CD4-positive, alpha-beta T cell treated with Interferon alpha-2 for 1 hour (primary cell): ENCODE results near the gene ZNF605.
A peak's percentile ranks its signal among the peaks of the same experiment; 100 is the strongest.
"Not testable (repeated sequence)": the region's sequence is repeated elsewhere in the genome, so short reads cannot be mapped to it uniquely, and the experiment has no call there.

Experiments
- DNase-seq, 2 donors: peaks; one replicate each; pipeline ENCODE4 v3.0.0-alpha.2; 2020 to 2022

Gene ZNF605

DNA sequence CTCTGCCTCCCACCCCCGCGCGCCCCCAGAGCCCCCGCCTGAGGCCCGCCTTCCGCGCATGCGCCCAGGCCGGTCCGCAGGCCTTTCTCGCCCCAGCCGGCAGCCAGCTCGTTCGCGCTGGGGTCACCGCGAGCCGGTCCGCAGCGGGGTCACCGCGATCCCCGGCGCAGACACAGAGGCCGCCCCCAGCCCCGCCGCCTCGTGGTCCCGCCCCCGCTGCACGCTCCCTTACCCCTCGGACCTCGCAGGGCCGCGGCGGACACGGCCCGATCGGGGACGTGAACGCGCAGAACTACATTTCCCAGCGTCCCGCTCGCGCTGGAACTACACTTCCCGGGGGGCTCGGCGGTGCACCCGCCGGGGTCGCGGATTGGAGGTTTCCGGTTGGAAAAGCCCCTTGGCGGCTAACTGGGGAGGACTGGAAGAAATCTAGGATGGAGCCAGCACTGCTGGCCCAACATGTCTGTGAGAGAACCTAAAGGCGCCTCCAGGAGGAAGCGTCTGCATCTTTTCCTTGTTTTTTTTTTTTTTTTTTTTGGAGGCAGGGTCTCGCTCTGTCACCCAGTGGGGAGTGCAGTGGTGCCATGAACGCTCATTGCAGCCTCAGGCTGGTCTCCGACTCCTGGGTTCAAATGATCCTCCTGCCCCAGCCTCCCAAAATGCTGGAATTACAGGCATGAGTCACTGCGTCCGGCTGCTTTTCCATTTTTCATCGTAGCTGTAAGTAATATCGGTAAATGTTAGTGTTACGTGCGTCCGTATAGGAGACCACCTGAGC is at the start of gene ZNF605:
Gene ZNF605 (minus strand): TSS at position 296 of the 778 bp plus-strand sequence. CDS start 10,671 bp downstream, outside the sequence.
- peak; percentile 86 to 90 for DNase-seq

DNA sequence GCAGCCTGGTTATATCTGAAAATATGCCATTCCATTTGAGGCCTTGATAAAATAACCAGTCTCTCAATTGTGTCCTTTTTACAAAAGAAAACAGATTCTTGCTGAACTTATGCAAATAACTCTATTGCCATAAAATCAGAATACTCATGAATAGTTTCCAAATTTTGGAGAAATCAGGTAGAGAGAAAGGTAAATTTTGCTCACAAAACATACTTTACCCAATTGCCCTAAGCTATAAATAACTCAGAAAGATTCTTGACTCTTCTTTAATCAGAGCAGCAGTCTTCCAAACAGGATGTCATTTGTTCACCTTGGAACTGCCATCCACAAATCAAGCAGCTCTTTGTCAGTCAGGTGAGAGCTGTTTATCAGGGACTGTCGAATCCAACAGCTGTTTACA is 42.6 kb upstream of the ZNF605 start:
- DNase-seq, result no peak

DNA sequence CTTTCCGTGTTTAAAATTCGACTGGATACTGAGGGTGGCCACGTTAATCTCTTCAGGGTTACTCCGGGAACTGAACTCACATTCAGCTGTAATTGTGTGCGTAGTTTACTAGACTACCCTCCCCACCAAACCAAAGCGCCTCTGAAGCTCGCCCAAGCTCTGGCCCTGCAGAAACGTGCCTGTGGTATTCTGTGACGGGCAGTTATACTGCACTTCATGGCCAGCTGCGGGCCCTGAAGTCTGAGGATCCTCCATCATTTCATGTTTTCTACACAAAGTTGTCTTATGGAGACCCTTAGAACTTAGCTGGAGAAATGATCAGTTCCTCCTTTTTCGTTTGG is 30.7 kb upstream of the ZNF605 start:
- DNase-seq, result no peak

DNA sequence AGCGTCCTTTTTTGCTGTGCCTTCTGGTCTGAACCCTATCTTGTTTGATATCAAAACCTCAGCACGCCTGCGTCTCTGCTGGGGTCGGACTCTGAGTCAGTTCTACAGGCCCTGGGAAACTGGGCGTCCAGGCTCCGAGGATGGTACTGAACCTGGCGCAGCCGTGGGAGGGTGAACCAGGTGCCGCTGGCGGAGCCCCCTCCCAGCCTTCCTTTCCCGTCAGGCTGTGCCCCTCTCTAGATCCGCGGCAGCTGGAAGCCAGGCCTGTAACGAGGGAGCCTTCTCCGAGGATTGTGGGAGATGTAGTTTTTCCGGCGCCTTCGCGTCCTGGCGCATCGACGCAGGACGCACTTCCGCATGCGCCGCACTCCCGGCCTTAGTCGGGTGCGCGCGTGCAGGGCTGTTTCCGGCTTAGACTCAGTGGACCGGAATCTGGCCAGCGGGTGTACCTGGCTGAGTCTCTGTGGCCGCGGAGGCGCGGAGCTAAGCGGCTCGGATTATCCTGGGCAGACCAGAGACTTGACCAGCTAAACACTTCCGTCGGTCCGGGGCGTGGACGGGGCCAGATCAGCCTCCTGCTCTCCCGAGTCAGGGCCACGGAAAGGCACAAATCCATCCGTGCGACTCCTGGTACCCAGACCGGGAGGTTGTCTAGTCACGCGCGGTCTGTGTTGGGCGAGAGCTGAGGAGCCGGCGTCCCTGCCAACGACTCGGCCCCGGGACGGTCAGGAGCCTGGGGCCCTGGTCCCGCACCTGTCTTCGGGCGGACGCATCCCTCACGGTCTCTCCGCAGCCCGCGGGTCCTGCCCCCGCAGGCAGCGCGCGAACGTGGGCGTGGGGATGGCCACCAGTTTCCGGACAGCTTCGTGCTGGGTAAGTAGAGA is 30.1 kb upstream of the ZNF605 start, which contains the start of gene ZNF26:
Gene ZNF26 (plus strand): TSS at position 367 of the 884 bp plus-strand sequence. CDS start 474 bp downstream, at position 841.
- DNase-seq, result peak; percentile 89 to 92

DNA sequence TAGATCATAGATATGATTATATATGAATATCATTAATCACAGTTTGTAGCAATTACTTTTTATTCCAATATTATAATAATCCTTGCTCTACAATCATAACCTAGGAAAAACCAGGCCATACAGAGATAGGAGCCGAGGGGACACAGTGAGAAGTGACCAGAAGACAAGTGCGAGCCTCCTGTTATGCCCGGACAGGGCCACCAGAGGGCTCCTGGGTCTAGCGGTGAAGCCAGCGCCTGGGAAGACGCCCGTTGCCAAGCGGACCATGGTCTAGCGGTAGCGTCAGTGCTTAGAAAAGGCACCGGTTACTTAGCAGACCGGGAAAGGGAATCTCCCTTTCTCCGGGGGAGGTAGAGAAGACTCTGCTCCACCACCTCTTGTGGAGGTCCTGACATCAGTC is 20.8 kb upstream of the ZNF605 start:
- peak in 1 of 2 donors; percentile 21 for DNase-seq

DNA sequence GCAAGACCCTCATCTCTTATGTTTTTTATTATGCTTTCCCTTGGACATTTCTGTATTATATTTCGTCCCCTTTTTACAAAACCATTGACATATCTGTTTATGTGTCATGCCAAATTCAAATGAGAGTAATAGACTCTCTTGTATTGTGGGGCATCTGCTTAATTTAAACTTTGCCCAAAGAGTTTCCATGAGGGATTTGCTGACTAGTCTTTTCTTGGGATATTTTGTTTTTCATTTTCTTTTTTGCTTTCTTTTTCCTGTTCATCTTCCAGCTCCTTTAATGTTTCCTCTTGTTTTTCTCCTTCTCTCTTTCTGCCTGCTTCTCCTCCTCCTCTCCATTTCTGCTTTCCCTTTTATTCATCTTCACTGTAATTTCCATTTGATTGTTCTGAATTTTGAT is 16.3 kb upstream of the ZNF605 start:
- no peak for DNase-seq

DNA sequence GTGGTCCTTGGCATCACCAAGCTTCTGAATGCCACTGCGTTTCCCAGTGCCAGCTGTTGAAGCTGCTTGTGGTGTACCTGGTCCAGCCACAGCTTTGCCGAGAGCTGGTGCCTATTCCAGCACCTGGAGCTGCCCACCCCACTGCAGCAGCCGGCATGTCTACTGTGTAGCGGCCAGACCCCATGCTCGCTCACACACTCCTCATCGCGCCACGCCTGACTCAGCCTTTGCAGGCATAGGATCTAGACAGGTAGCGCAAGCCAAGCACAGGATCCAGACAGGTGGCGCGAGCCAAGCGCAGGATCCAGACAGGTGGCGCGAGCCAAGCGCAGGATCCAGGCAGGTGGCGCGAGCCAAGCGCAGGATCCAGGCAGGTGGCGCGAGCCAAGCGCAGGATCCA is 11.6 kb upstream of the ZNF605 start:
- no peak for DNase-seq

DNA sequence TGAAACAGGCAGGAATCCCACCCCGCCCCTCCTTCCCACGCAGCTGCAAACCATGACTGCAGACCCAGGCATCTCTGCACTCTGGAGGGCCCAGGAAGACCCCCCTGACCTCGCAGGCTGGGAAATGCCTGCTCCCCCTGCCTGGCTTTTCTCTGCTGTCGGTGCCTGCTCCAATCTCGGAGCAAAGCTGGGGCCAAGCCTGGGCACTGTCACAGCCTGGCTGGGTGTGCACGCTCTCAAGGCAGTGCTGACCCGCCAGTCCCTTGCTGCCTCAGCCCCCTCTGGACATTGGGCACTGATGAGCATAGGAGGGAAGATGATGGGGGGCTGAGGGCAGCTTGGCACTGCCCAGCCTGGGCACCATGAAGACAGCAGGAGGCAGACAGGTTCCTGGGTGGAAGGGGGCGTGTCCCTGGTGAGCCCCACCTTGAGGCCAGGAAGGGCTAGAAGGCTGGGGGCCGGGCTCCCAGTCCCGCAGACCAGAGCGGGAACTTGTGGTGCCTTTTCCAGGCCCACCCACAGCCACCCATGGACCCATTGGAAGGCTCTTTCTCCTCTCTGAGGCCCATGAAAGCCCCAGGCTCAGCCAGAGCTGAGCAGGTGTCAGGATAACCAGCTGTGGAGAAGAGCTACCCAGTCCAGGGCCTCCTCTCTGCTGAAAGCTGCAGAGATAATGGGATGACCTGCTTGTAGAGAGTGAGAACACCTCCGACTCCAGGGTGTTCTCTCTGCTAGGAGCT is 10.7 kb upstream of the ZNF605 start:
- no peak for DNase-seq

DNA sequence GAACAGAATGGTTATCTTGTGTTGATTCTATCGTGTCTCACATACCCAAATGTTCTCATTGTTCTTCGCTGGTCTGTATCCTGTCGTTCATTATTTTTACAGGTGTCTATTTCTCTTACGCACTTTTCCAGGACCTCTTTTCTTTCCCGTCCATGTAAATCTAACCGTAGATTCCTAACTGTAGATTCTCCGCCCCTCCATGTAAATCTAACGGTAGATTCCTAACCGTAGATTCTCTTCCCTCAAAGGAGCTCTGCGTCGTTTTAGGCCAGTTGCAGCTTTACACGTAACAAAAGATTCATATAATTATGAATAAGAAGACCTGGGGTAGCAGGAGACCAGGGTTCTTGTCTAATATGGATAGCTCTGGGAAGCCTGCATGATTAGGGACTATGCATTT is 9.7 kb upstream of the ZNF605 start:
- DNase-seq, result no peak

DNA sequence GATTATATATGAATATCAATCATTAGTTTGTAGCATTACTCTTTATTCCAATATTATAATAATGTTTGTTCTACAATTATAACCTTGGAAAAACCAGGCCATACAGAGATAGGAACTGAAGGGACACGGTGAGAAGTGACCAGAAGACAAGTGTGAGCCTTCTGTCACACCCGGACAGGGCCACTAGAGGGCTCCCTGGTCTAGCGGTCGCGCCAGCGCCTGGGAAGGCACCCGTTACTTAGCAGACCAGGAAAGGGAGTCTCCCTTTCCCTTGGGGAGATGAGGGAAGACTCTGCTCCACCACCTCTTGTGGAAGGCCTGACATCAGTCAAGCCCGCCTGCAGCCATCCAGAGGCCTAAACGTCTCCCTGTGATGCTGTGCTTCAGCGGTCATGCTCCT is 7.8 kb upstream of the ZNF605 start:
- not testable (repeated sequence) for DNase-seq

DNA sequence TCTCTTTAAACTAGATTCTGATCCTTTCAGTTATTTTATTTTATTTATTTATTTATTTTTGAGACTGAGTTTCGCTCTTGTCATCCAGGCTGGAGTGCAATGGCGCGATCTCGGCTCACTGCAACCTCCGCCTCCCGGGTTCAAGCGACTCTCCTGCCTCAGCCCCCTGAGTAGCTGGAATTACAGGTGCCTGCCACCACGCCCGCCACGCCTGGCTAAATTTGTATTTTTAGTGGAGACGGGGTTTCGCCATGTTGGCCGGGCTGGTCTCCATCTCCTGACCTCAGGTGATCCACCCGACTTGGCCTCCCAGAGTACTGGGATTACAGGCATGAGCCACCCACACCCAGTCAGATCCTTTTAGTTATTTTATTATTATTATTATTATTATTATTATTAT is 5.7 kb upstream of the ZNF605 start:
- not testable (repeated sequence) for DNase-seq

DNA sequence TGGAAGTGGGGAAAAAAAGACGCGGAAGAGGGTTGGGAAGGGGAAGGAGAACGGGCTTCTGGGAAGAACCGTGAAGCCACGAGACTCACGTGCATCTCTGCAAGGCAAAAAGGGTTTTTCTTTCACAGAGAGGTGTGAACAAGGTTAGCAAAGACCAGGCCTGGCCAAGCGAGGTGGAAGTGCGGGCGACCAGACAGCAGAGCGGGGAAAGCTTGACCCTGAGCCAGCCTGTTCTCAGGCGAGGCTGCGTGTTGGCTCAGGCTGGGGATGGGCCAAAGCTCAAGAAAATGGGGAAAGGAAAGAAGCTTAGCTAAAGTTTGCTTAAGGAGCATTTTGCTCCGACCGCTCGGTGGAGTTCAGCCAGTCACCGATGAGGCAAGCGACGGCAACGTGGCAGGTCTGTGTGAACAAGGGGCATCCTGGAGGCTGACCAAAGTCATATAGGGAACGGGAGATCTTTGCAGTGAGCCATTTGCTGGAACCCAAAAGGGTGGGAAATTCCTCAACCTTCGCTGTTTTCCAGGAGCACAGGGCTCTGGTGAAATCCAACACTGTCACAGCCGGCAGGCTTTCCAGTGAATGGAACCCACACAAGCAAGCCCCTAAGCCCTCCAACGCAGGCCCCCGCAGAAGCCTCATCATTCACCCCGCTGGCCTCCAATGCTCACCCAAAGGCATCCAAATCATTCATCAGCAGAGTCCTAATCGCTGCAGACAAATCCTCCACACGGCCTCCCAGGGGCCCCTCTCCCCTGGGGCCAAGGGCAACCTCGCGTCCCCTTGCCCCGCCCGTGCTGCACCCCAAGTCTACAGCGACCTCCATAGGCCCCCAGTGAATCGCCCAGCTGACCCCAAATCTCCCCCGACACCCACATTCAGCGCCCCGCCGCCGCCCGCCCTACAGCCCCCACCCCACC is 754 bp downstream of the ZNF605 start:
- DNase-seq, result no peak

DNA sequence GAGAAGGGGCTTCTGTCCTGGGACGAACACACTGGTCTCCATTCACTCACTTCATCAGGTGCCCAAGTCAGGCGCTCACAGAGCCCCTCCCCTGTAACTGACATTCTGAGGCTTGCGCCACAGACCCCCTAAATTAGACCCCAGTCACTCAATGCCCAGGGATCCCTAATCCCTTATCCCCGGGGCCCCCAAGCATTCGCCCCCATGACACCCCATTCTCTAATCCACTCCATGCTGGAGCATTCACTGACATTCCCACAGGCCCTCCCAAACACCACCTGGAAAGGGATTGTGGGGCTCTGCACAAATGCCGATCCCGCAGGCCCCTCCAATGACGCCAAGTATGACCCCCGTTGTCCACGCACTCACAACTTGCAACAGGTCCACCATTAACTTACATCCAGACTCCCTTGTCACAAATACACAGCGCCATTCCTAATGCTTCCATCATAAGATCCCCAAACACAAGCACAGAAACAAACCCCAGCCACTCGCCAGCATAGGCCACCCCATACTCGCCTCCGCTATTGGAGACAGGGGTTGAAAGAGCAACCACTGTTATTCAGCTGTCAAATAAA is 1.5 kb downstream of the ZNF605 start:
- no peak for DNase-seq

DNA sequence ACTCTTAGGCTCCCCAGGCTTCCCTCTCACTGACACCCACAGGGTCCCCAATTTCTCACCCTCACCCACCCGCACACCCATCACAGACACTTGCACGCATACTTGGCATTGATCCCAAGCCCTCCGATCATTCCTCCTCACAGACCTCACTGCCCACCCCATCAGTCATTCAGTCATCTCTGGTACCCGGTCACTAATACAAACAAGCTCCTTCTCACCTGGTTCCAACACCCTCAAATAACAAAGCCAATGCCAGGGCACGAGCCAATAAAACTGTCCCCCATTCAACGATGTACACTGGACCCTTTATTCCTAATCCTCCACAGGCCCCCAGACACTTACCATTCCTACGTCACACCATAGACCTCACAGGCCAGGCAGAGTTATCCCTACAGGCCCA is 2.3 kb downstream of the ZNF605 start:
- no peak for DNase-seq

DNA sequence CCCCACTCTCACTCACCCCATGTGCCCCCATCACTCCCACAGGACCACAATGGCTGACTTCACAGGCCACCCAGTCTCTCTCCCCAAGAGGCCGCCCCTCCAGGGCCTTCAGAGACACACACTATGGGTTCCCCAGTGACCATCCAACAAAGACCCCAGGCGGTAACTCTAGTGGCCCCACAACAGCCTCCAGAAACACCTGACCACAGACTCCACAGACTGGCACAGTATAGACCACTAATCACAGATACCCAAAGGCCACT is 3.0 kb downstream of the ZNF605 start:
- no peak for DNase-seq

DNA sequence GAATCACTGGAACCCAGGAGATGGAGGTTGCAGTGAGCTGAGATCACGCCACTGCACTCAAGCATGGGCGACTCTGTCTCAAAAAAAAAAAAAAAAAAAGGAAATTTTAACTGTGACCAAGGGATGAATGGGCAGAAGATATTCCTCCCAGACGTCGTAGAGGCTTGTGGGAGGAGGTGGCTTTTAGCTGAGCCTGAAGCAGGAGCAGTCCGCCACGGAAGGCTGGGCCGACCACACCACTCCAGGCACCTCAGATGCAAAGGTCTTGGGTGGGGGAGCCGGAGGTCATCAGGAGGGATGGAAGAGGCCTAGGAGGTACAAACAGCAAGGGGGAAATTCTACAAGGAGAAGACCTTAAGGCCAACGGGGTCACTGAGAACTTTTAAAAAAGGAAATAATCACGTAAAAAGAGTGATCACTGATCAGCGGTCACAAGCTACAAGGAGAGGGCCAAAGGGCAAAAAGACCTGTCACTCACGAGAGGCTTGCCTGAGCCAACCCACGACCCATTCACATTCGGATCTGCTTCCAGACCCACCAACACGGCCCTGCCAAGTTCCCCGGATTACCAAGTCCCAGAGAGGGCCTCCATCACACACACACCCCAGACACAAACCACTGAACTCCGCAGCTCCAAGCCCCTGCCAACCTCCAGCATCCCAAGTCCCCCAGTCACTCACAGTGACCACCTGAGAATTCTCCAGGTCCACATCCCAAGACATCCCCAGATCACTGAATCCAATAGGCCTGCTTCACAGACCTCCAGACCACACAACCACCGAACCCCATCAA is 3.5 kb downstream of the ZNF605 start:
- no peak for DNase-seq

DNA sequence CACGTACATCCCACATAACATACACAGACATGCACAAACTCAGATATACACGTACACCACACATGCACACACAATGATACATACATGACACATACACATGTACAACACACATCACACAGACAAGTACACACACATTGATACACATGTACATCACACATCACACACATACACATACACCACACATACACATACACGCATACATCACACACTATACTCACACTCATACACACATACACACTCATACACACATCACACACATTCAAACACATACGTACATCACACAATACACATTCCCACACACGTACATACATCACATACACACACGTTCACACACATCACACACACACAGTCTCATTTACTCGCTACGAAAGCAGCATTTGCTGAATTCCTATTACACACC is 4.5 kb downstream of the ZNF605 start:
- no peak for DNase-seq

DNA sequence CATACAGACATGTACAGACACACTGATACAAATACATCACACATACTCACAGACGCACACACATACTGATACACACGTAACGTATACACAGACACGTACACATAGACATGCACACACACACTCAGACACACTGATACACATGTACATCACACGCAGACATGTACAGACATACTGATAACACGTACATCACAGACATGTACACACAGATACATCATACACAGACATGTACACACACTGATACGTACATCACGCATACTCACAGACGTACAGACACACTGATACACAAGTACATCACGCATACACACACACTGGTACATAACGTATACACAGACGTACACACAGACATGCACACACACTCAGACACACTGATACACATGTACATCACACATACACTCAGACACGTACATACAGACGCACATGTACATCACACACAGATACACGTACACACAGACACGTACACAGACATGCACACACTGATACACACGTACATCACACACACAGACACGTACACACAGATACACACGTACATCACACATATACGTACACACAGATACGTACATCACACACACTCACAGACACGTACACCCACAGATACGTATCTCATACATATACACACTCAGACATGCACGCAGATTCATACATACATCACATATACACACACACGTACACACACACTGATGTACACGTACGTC is 5.1 kb downstream of the ZNF605 start:
- DNase-seq, result no peak

DNA sequence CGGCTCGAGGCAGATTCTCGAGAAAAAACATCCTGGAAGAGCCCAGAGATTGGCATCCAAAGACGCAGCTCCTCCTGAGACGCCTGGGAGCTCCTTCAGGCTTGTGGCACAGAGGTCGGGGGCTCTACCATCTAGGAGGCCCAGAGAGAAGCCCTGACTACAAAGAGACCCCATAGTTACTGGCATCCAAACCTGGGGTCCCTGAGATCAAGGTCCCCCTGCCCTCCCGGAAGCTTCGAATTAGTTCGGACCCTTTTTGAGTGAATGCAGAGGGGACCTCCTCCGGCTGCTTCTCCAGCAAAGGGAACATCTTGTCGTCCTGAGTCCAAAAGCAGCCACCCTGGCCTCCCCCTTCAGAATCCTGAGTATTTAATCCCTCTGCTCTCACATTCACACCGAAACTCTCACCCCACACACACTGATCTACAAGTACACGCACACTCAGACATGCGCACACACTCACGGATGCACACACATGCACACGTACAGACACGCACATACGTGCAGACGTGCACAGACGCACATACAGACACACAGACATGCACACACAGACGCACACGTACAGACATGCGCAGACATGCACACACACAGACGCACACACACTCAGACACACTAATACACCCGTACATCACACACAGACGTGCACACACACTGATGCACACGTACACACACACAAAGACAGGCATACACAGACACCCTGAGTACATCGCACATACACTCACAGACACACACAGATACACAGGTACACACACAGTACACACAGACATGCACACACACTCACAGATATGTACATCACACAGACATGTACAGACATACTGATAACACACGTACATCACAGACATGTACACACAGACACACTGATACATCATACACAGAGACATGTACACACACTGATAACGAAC is 5.9 kb downstream of the ZNF605 start:
- no peak for DNase-seq
